DND-41 (cell line): ENCODE data around the gene MAML3.

Experiments
- ATAC-seq: fragments of 200-7000 bp; cut with Tn5 transposase; 3 replicates; pipeline ENCODE4 v1.9.1; 2021; ENCODE audit warnings: low read depth; ENCODE audit not compliant: insufficient read depth
- DNase-seq: peaks from one replicate; pipeline ENCODE4 v3.0.0-alpha.2; 2020
- H2AFZ ChIP-seq: 2 replicates; pipeline ENCODE4 v1.6.0; 2012; ENCODE audit warnings: low read depth, low read length
- H3K27ac ChIP-seq: 2 replicates; pipeline ENCODE4 v1.5.1; 2012; ENCODE audit warnings: low read length, inconsistent platforms
- H3K27me3 ChIP-seq: fragments of 200-600 bp; sonication (generic); 2 replicates; pipeline ENCODE4 v1.6.0; 2012; ENCODE audit warnings: low read length, mild to moderate bottlenecking, inconsistent platforms; ENCODE audit not compliant: insufficient read depth, poor library complexity
- H3K36me3 ChIP-seq: 2 replicates; pipeline ENCODE4 v1.5.1; 2012; ENCODE audit warnings: low read length, inconsistent platforms; ENCODE audit not compliant: insufficient read depth
- H3K4me1 ChIP-seq: 2 replicates; pipeline ENCODE4 v1.5.1; 2012; ENCODE audit warnings: mild to moderate bottlenecking, low read length; ENCODE audit not compliant: insufficient read depth
- H3K4me2 ChIP-seq: 2 replicates; pipeline ENCODE4 v1.6.0; 2012; ENCODE audit warnings: mild to moderate bottlenecking, moderate library complexity, low read length, inconsistent platforms; ENCODE audit not compliant: insufficient read depth
- H3K4me3 ChIP-seq, 2 experiments: fragments of 200-600 bp in 1 of 2; shearing (Covaris generic) in 1 of 2; 2 replicates each; pipeline ENCODE4 v1.5.1; 2012 to 2016; ENCODE audit warnings: inconsistent platforms in 2 of 2, low read length in 2 of 2, mild to moderate bottlenecking in 2 of 2, low read depth in 1 of 2, moderate library complexity in 1 of 2
- H3K79me2 ChIP-seq: 2 replicates; pipeline ENCODE4 v1.6.0; 2012; ENCODE audit warnings: low read length, inconsistent platforms; ENCODE audit not compliant: insufficient read depth
- H3K9ac ChIP-seq: 2 replicates; pipeline ENCODE4 v1.6.0; 2012; ENCODE audit warnings: low read depth, mild to moderate bottlenecking, inconsistent platforms, low read length, moderate library complexity
- H3K9me3 ChIP-seq: 2 replicates; pipeline ENCODE4 v1.5.1; 2012; ENCODE audit warnings: low read length, moderate library complexity, mild to moderate bottlenecking, inconsistent platforms; ENCODE audit not compliant: insufficient read depth, severe bottlenecking
- H4K20me1 ChIP-seq: 2 replicates; pipeline ENCODE4 v1.6.0; 2012; ENCODE audit warnings: low read length; ENCODE audit not compliant: insufficient read depth
- EZH2 ChIP-seq: IDR thresholded peaks from 3 replicates; pipeline ENCODE4 v1.6.1; 2012; ENCODE audit warnings: borderline replicate concordance, low read depth, mild to moderate bottlenecking, moderate library complexity, low read length, inconsistent platforms; ENCODE audit not compliant: severe bottlenecking
- TF ChIP-seq, protein P1 (sequence below): IDR thresholded peaks from 2 replicates; pipeline ENCODE4 v1.5.1; 2012; ENCODE audit warnings: borderline replicate concordance, low read length, moderate library complexity, mild to moderate bottlenecking; ENCODE audit not compliant: poor library complexity, severe bottlenecking; ENCODE audit errors: extremely low read depth

Gene MAML3

DNA sequence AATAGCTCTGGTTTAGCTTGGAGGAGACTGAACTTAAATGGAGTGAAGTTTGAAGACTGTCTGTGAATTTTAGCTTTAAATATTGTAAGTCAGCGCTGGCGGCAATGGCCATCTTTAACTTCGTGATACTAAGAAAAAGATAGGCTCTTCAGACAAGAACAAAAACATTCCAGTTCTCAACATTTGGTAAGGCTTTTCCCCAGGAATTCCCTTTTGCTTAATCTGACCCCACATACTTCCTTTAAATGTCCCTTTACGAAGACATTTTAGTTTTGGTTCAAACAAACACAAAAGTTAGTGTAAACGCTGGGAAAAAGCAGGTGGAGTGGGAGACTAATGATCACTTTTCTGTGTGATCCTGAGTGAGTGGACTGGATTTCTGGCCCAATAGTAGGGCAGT lies 106.2 kb downstream of the MAML3 start:
- no peaks in the 10 kb centered on the region for H3K27me3 ChIP-seq
- no peak for DNase-seq
- H2AFZ ChIP-seq, result no peak overlapping the region
- 0 out of 2 replicates have a peak overlapping the region, but pooled peaks have one; percentile 58 for H3K9ac ChIP-seq
- no peaks in the 10 kb centered on the region for H3K36me3 ChIP-seq
- no peak for ATAC-seq
- H3K4me1 ChIP-seq, result peaks cover 76% of the 10 kb centered on the region
- peak overlapping the region; percentile 72 for H3K4me2 ChIP-seq
- H3K9me3 ChIP-seq, result no peaks in the 10 kb centered on the region
- no peak overlapping the region for H3K4me3 ChIP-seq
- no peak for TF ChIP-seq EZH2
- TF ChIP-seq, protein P1, sequence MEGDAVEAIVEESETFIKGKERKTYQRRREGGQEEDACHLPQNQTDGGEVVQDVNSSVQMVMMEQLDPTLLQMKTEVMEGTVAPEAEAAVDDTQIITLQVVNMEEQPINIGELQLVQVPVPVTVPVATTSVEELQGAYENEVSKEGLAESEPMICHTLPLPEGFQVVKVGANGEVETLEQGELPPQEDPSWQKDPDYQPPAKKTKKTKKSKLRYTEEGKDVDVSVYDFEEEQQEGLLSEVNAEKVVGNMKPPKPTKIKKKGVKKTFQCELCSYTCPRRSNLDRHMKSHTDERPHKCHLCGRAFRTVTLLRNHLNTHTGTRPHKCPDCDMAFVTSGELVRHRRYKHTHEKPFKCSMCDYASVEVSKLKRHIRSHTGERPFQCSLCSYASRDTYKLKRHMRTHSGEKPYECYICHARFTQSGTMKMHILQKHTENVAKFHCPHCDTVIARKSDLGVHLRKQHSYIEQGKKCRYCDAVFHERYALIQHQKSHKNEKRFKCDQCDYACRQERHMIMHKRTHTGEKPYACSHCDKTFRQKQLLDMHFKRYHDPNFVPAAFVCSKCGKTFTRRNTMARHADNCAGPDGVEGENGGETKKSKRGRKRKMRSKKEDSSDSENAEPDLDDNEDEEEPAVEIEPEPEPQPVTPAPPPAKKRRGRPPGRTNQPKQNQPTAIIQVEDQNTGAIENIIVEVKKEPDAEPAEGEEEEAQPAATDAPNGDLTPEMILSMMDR, result no peak
- H4K20me1 ChIP-seq, result no peaks in the 10 kb centered on the region
- peaks cover 12% of the 10 kb centered on the region; the same call in 1 of the 2 replicates for H3K79me2 ChIP-seq
- peak overlapping the region; percentile 94 for H3K27ac ChIP-seq

DNA sequence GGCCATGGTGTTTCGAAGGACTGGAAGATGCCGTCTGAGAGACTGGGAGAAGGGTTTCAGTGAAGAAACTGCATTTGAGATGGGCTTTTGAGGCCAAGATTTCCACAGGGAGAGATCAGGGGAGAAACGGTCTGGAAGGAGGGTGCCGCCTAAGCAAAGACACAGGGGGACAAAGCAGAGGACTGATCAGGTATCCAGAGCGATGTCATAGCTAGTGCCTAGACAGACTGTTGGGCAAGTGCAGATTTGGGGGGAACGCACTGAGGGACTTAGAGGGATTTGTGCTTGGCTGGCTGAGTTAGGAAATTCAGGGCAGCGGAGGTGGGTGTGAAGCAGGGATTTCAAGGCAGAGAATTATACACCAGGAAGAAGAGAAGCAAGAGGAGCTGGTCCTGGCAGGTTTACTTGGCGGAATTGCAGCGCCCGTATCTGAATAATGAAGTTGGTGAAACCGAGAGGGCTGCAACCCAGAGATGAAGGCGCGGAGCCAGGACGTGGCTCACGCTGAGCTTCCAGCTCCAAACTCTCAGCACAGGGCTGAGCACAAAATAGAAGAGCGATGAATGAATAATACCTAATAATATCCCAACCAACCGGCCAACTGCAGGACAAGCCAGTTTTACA lies 106.9 kb downstream of the MAML3 start:
- Histone ChIP-seq H3K4me2 (no peak overlapping the region), H2AFZ (no peak overlapping the region), H3K4me3 (no peak overlapping the region), H3K79me2 (peaks cover 12% of the 10 kb centered on the region; the same call in 1 of the 2 replicates), H3K36me3 (no peaks in the 10 kb centered on the region), H3K9me3 (no peaks in the 10 kb centered on the region), H4K20me1 (no peaks in the 10 kb centered on the region), H3K9ac (no peak overlapping the region), H3K4me1 (peaks cover 82% of the 10 kb centered on the region), H3K27me3 (no peaks in the 10 kb centered on the region), H3K27ac (peak overlapping the region; percentile 55; the same call in 1 of the 2 replicates)
- DNase-seq (no peak), ATAC-seq (no peak)
- TF ChIP-seq, protein P1, result no peak
- TF ChIP-seq EZH2, result no peak

DNA sequence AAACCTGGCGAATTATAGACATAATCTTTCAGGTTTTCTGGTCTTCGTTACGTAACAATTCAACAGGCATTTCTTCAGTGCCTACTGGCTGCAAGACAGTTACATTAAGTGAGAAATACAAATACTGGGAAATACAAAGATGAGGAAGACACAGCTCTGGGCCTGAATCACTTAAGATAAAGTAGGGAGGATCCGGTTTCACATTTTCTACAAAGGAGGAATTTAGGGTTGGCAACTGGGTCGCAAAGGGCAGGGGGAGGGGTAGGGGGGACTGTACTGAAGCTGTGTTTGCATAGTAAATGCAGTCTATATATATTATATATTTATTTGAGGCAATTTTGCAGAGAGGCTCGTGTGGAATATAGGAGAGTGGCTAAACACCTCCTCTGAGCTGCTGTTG lies 107.4 kb downstream of the MAML3 start:
- Histone ChIP-seq H3K9ac (no peak overlapping the region), H3K27ac (peak overlapping the region; percentile 71), H3K4me1 (peaks cover 88% of the 10 kb centered on the region), H3K27me3 (no peaks in the 10 kb centered on the region), H3K9me3 (no peaks in the 10 kb centered on the region), H2AFZ (no peak overlapping the region), H3K79me2 (peaks cover 12% of the 10 kb centered on the region; the same call in 1 of the 2 replicates), H3K4me3 (no peak overlapping the region), H4K20me1 (no peaks in the 10 kb centered on the region), H3K36me3 (no peaks in the 10 kb centered on the region), H3K4me2 (no peak overlapping the region)
- no peak for TF ChIP-seq EZH2
- TF ChIP-seq, protein P1, result no peak
- ATAC-seq (no peak), DNase-seq (no peak)
